Limb (tissue), 2 donors: ENCODE data around the gene ZNRF3.
A peak's percentile ranks its signal among the peaks of the same experiment; 100 is the strongest.
"Not testable (repeated sequence)": the region's sequence is repeated elsewhere in the genome, so short reads cannot be mapped to it uniquely, and the experiment has no call there.

Source experiments
- DNase-seq, 2 donors: peaks; one replicate each; pipeline ENCODE4 v3.0.0-alpha.2; 2016; ENCODE audit errors: extremely low spot score in 2 of 2

ZNRF3 gene

GRCh38 chr22:29032014-29032475 lies 148.7 kb downstream of the ZNRF3 start:
- DNase-seq, result no peak

- DNase-seq, result no peak
Measured at GRCh38 chr22:29032584-29032983, 149.2 kb downstream of the ZNRF3 start.

GRCh38 chr22:29037340-29037932 lies 154.1 kb downstream of the ZNRF3 start:
- DNase-seq, result no peak

- no peak for DNase-seq
Measured at GRCh38 chr22:29039148-29039547, 155.8 kb downstream of the ZNRF3 start.

- not testable (repeated sequence) for DNase-seq
Measured at GRCh38 chr22:29039684-29040083, 156.3 kb downstream of the ZNRF3 start.

GRCh38 chr22:29040385-29041275 lies 157.3 kb downstream of the ZNRF3 start:
- peak; percentile 79 to 87 for DNase-seq

- no peak for DNase-seq
Measured at GRCh38 chr22:29041408-29041807, 158.0 kb downstream of the ZNRF3 start.

GRCh38 chr22:29043906-29044575 lies 160.7 kb downstream of the ZNRF3 start:
- DNase-seq, result no peak

GRCh38 chr22:29044657-29045176 lies 161.3 kb downstream of the ZNRF3 start:
- no peak for DNase-seq

- no peak for DNase-seq
Measured at GRCh38 chr22:29048822-29049654, 165.7 kb downstream of the ZNRF3 start.

- DNase-seq, result no peak
Measured at GRCh38 chr22:29049655-29050263, 166.4 kb downstream of the ZNRF3 start.

GRCh38 chr22:29050457-29050856 lies 167.1 kb downstream of the ZNRF3 start:
- DNase-seq, result peak in 1 of 2 donors; percentile 42

- DNase-seq, result no peak
Measured at GRCh38 chr22:29053048-29053702, 169.8 kb downstream of the ZNRF3 start.

GRCh38 chr22:29054251-29054767 lies 170.9 kb downstream of the ZNRF3 start:
- DNase-seq, result no peak

GRCh38 chr22:29055192-29055830 lies 171.9 kb downstream of the ZNRF3 start:
- peak in 1 of 2 donors; percentile 47 for DNase-seq

GRCh38 chr22:29056472-29056871 lies 173.1 kb downstream of the ZNRF3 start:
- DNase-seq, result no peak

- DNase-seq, result no peak
Measured at GRCh38 chr22:29060251-29060869, 177.0 kb downstream of the ZNRF3 start.

- DNase-seq, result no peak
Measured at GRCh38 chr22:29060931-29061330, 177.6 kb downstream of the ZNRF3 start.

- DNase-seq, result no peak
Measured at GRCh38 chr22:29061773-29062172, 178.4 kb downstream of the ZNRF3 start, which contains the start of gene C22orf31. C22orf31 (minus strand) TSS chr22:29061831; CDS start chr22:29061792, 39 bp downstream.
